HG02884 (cell line): ENCODE measurements around the gene CCNI2.

Experiments
- ATAC-seq: cut with Tn5 transposase; IDR thresholded peaks from one replicate; pipeline ENCODE4 v1.9.1; 2021; ENCODE audit warnings: mild to moderate bottlenecking, moderate library complexity; ENCODE audit not compliant: unreplicated experiment

The CCNI2 gene

GRCh38 chr5:132746954-132747615 is at the start of gene CCNI2:
Gene CCNI2, plus strand, starts transcription at chr5:132747426. Its CDS starts 70 bp downstream, at chr5:132747496.
- ATAC-seq = no peak

GRCh38 chr5:132704875-132705274 is 42.4 kb upstream of the CCNI2 start:
- ATAC-seq = no peak

GRCh38 chr5:132708645-132709044 is 38.6 kb upstream of the CCNI2 start:
- no peak for ATAC-seq

GRCh38 chr5:132714456-132715307 is 32.5 kb upstream of the CCNI2 start:
- ATAC-seq = no peak

- ATAC-seq = no peak
Observed at GRCh38 chr5:132718544-132719312, 28.5 kb upstream of the CCNI2 start.

GRCh38 chr5:132725745-132726144 is 21.5 kb upstream of the CCNI2 start:
- ATAC-seq = no peak

GRCh38 chr5:132729896-132730295 is 17.3 kb upstream of the CCNI2 start:
- no peak for ATAC-seq

- no peak for ATAC-seq
Observed at GRCh38 chr5:132733499-132734148, 13.6 kb upstream of the CCNI2 start.

GRCh38 chr5:132734687-132735086 is 12.5 kb upstream of the CCNI2 start:
- no peak for ATAC-seq

GRCh38 chr5:132736853-132737833 is 10.1 kb upstream of the CCNI2 start, which contains the start of gene KIF3A:
Gene KIF3A, minus strand, starts transcription at chr5:132737546. Its CDS starts 127 bp downstream, at chr5:132737419.
- ATAC-seq = peak; percentile 88

- ATAC-seq = no peak
Observed at GRCh38 chr5:132737982-132738681, 9.1 kb upstream of the CCNI2 start.

- no peak for ATAC-seq
Observed at GRCh38 chr5:132739232-132739631, 8.0 kb upstream of the CCNI2 start.

GRCh38 chr5:132742158-132742557 is 5.1 kb upstream of the CCNI2 start:
- no peak for ATAC-seq

- ATAC-seq = no peak
Observed at GRCh38 chr5:132742626-132743025, 4.6 kb upstream of the CCNI2 start.

- no peak for ATAC-seq
Observed at GRCh38 chr5:132744659-132745058, 2.6 kb upstream of the CCNI2 start.

GRCh38 chr5:132746592-132746953 is 653 bp upstream of the CCNI2 start:
- ATAC-seq = no peak

- ATAC-seq = no peak
Observed at GRCh38 chr5:132747616-132748440, 602 bp downstream of the CCNI2 start.

GRCh38 chr5:132748522-132749000 is 1.3 kb downstream of the CCNI2 start:
- ATAC-seq = no peak
